HTERT RPE-1 (cell line): ENCODE measurements around the gene CMTM3.
"Not testable (repeated sequence)": the region's sequence is repeated elsewhere in the genome, so short reads cannot be mapped to it uniquely, and the experiment has no call there.

Source experiments
- in situ Hi-C: fragments of 300-500 bp; cut with MboI; formaldehyde crosslinking; loops from 4 replicates; pipeline ENCODE4 v1.14.3; 2020; ENCODE audit warnings: low sequenced_read_pairs

CMTM3 gene

GRCh38 chr16:66608241-66609138 lies 4.0 kb downstream of the CMTM3 start:
- in situ Hi-C loops = no loop called here

DNA sequence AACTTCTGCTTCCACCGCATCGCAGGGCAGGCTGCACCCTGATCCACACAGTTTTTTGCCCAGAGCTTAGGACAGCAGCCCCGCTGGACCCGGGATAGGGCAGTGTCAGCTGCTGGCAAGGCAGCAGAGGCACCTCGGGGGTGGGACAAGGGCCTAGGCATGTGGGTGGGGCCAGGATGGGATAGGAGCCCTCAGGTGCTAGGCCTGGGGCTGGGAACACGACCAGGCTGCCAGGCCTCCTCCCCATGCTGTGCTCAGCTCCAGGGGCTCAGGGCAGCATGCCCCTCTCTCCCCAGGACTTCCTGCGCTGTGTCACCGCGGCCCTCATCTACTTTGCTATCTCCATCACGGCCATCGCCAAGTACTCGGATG lies 4.6 kb downstream of the CMTM3 start:
- in situ Hi-C loops = no loop called here

GRCh38 chr16:66610111-66610820 lies 5.8 kb downstream of the CMTM3 start:
- in situ Hi-C loops = no loop called here

- in situ Hi-C loops = not testable (repeated sequence)
Measured at GRCh38 chr16:66611911-66612310, 7.4 kb downstream of the CMTM3 start.

DNA sequence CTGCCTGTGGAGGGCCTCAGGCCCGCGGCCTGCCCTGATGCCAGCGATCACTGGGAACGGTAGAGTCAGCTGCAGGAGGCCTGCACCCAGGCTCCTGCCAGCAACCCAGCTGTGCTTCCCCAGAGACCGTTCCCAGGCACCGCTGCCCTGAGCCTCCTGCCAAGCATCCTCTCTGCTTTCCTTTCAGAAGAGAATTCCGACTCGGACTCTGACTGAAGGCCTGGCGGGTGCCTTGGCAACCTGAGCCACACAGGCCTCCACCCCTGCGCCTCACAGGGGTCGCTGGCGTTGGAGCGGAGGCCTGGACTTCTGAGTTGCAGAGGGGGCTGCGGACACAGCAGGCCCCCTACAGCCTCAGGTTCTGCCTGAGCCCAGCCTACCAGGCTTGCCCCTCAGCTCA lies 7.9 kb downstream of the CMTM3 start:
- in situ Hi-C loops = no loop called here

GRCh38 chr16:66614161-66614802 lies 9.8 kb downstream of the CMTM3 start:
- in situ Hi-C loops = no loop called here

- in situ Hi-C loops = no loop called here
Measured at GRCh38 chr16:66616169-66616568, 11.7 kb downstream of the CMTM3 start.

- in situ Hi-C loops = no loop called here
Measured at GRCh38 chr16:66616592-66616991, 12.1 kb downstream of the CMTM3 start.

- in situ Hi-C loops = no loop called here
Measured at GRCh38 chr16:66617010-66617434, 12.5 kb downstream of the CMTM3 start.

DNA sequence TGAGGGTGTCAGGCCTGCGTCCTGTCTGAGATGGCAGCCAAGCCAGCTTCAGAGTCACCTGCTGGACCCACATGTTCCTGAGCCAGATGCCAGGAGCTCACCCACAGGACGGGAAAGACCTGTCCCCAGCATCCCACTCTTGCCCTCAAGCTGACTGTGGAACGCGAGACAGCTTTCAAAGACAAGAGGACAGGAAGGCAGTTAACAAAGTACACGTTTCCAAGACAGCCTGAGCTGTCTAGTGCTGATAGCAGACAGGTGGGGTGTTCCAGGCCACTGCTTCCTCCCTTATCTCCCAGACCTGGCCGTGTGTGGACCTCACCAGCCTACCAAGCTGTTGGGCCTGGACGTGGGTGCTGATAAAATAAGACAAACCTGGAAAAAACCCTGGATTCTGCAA lies 13.2 kb downstream of the CMTM3 start:
- in situ Hi-C loops = no loop called here

- in situ Hi-C loops = no loop called here
Measured at GRCh38 chr16:66618588-66619375, 14.3 kb downstream of the CMTM3 start.

DNA sequence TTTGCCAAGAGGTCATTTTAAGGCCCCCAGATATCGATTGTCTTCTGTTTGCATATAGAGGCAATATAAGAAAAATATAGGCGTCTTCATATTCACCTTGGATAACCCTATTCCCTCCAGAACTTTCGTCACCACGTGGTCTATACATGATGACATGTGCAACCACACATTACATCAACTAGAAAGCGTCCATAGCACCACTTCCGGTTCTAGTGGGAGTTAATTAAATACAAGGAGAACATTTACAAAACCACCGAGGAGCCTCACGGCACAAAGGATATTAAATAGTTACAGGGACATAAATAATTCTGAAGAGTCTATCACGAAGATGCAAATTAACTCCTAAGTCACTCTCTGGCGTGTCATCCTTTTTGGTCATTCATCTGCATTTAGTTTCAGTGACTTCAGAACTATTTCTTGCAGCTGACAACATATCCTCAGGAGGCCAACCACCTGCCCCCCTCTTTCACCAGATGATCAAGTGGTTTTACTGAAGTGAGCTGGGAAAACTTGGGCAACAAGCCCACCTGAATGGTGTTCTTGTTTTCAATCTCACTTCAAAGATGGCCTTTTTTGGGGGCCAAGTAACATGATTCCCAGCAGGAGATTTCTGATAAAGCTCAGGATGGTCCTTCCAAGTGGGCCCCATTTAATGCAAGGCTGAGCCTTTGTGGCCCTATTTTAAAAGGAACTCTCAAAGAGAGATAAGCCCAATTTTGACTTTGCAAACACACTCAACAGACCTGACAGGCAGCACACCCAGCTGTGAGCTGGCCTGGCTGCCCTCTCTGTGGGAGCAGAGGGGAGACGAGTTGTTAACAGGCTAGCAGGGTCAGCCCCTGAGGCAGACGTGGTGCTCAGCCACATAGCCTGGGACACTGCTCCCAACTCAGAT lies 15.3 kb downstream of the CMTM3 start:
- in situ Hi-C loops = no loop called here

DNA sequence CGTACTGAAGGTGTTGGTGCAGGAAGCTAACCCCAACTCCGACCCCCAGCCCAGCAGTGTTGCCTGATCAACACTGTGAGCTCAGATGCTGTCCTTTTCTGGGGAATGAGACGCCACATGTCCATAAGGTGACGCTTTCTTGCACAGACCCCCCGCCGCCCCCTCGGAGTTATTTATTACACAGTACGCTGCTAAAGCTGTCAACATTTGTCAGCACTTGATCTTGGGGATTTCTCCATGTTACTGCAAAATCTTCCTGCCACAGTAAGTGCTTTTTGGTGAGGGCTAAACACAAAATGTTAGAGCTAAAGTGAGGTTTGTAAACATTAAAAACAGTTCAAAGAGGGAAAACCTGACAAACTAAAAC lies 15.9 kb downstream of the CMTM3 start:
- in situ Hi-C loops = no loop called here

DNA sequence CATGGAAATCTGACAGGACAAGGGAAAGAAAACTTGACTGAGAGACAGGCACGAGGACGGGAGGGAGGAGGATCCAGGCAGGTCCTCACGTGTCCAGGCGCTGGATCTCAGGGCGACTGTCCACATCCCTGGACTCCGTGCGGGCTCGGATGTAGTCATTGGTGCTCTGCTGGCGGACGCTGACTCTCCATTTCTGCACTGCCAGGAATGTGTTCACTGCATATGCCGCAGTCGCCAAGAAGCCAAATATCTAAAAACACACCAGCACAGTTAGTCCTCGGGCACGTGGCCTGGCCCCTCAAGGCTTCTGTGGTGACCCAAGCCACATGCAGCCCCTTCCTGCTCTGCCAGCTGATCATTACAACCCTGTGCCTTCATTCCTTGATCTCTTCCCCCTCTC lies 17.5 kb downstream of the CMTM3 start:
- in situ Hi-C loops = no loop called here

DNA sequence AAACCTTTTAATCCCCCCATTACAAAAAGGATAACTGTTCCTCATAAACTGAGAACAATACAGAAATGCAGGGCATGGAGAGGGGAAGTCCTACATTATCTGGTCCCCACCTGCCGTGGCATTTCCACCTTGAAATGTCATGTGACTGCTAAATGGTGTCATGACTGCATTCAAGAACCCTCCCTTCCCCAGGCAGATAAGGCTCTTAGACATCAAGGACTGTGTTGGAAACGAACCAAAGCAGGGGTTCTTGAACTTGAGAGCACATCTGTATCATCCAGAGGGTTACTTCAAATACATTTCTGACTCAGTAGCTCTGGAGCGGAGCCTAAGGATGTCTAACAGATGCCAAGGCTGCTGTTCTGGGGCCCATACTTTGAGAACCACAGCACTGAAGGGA lies 18.4 kb downstream of the CMTM3 start:
- in situ Hi-C loops = no loop called here

DNA sequence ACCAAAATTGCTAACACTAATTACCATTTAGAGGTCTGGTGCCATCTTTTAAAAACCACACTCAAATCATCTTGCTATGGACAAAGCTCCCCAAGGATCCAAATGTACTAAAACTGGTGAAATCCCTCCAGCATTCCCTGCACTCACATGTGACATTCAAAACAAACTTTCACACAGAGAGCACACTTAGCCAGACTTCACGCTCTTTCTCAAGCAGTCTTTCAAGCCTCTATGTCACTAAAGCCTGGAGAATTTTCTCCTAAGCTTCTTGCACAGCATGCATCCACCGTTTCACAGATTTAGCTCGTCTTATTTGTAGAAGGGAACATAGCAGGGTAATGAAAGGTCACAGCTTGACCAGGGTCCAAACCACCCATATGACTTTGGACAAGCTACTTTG lies 19.3 kb downstream of the CMTM3 start:
- in situ Hi-C loops = no loop called here

DNA sequence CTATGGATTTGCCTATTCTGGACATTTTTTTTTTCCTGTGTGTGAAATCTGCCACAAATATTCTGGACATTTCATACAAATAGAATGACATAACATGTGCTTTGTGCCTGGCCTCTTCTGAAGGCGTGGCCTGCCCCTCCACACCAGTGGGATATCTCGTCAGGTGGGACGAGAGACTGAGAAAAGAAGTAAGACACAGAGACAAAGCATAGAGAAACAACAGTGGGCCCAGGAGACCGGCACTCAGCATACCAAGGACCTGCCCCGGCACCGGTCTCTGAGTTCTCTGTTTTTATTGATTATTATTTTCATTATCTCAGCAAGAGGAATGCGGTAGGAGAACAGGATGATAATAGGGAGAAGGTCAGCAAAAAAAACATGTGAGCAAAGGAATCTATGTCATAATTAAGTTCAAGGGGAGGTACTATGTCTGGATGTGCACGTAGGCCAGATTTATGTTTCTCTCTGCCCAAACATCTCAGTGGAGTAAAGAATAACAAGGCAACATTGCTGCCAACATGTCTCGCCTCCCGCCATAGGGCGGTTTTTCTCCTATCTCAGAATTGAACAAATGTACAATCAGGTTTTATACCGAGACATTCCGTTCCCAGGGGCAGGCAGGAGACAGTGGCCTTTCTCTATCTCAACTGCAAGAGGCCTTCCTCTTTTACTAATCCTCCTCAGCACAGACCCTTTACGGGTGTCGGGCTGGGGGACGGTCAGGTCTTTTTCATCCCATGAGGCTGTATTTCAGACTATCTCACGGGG lies 23.3 kb downstream of the CMTM3 start:
- in situ Hi-C loops = not testable (repeated sequence)

- in situ Hi-C loops = no loop called here
Measured at GRCh38 chr16:66629856-66630255, 25.4 kb downstream of the CMTM3 start.

DNA sequence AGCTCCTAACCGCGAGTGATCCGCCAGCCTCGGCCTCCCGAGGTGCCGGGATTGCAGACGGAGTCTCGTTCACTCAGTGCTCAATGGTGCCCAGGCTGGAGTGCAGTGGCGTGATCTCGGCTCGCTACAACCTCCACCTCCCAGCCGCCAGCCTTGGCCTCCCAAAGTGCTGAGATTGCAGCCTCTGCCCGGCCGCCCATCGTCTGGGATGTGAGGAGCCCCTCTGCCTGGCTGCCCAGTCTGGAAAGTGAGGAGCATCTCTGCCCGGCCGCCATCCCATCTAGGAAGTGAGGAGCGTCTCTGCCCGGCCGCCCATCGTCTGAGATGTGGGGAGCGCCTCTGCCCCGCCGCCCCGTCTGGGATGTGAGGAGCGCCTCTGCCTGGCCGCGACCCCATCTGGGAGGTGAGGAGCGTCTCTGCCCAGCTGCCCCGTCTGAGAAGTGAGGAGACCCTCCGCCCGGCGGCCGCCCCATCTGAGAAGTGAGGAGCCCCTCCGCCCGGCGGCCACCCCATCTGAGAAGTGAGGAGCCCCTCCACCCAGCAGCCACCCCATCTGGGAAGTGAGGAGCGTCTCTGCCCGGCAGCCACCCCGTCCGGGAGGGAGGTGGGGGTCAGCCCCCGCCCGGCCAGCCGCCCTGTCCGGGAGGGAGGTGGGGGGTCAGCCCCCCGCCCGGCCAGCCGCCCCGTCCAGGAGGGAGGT lies 26.2 kb downstream of the CMTM3 start:
- in situ Hi-C loops = not testable (repeated sequence)
